ENCODE data around the gene TMED10.

Gene TMED10

GRCh38 chr14:75213172-75213571, 36.8 kb upstream of the TMED10 start:
- Histone ChIP-seq H3K27me3 (ENCODE audit: control insufficient read depth, insufficient read depth, low read length) (no peaks in the 10 kb centered on the region), H3K36me3 (ENCODE audit: control insufficient read depth, insufficient read depth, low read length) (no peaks in the 10 kb centered on the region), H3K4me1 (ENCODE audit: control insufficient read depth, insufficient read depth, low read length) (peaks cover 5% of the 10 kb centered on the region; the same call in 1 of the 2 replicates), H3K9ac (ENCODE audit: low read length) (no peak overlapping the region), H3K4me3 (ENCODE audit: low read depth, low read length) (no peak overlapping the region), H3K27ac (ENCODE audit: low read depth, low read length) (no peak overlapping the region), H3K9me3 (ENCODE audit: control insufficient read depth, insufficient read depth, low read depth, low read length) (no peaks in the 10 kb centered on the region)

- H3K4me3 ChIP-seq (ENCODE audit: low read depth, low read length): no peak overlapping the region
- H3K27ac ChIP-seq (ENCODE audit: low read depth, low read length): no peak overlapping the region
- H3K27me3 ChIP-seq (ENCODE audit: control insufficient read depth, insufficient read depth, low read length): no peaks in the 10 kb centered on the region
- H3K9ac ChIP-seq (ENCODE audit: low read length): no peak overlapping the region
- no peaks in the 10 kb centered on the region for H3K9me3 ChIP-seq (ENCODE audit: control insufficient read depth, insufficient read depth, low read depth, low read length)
- H3K4me1 ChIP-seq (ENCODE audit: control insufficient read depth, insufficient read depth, low read length): peaks cover 5% of the 10 kb centered on the region; the same call in 1 of the 2 replicates
- no peaks in the 10 kb centered on the region for H3K36me3 ChIP-seq (ENCODE audit: control insufficient read depth, insufficient read depth, low read length)
These were observed 32.4 kb upstream of the TMED10 start for GRCh38 chr14:75208843-75209242.

- Histone ChIP-seq H3K27ac (ENCODE audit: low read depth, low read length) (no peak overlapping the region), H3K27me3 (ENCODE audit: control insufficient read depth, insufficient read depth, low read length) (no peaks in the 10 kb centered on the region), H3K9me3 (ENCODE audit: control insufficient read depth, insufficient read depth, low read depth, low read length) (no peaks in the 10 kb centered on the region), H3K9ac (ENCODE audit: low read length) (no peak overlapping the region), H3K36me3 (ENCODE audit: control insufficient read depth, insufficient read depth, low read length) (no peaks in the 10 kb centered on the region), H3K4me3 (ENCODE audit: low read depth, low read length) (no peak overlapping the region), H3K4me1 (ENCODE audit: control insufficient read depth, insufficient read depth, low read length) (peaks cover 4% of the 10 kb centered on the region; the same call in 1 of the 2 replicates)
These were observed 29.8 kb upstream of the TMED10 start for GRCh38 chr14:75206190-75206589.

- Histone ChIP-seq H3K27me3 (ENCODE audit: control insufficient read depth, insufficient read depth, low read length) (no peaks in the 10 kb centered on the region), H3K4me1 (ENCODE audit: control insufficient read depth, insufficient read depth, low read length) (peaks cover 3% of the 10 kb centered on the region; the same call in 1 of the 2 replicates), H3K4me3 (ENCODE audit: low read depth, low read length) (no peak overlapping the region), H3K9me3 (ENCODE audit: control insufficient read depth, insufficient read depth, low read depth, low read length) (no peaks in the 10 kb centered on the region), H3K27ac (ENCODE audit: low read depth, low read length) (no peak overlapping the region), H3K9ac (ENCODE audit: low read length) (no peak overlapping the region), H3K36me3 (ENCODE audit: control insufficient read depth, insufficient read depth, low read length) (no peaks in the 10 kb centered on the region)
These were observed 29.2 kb upstream of the TMED10 start for GRCh38 chr14:75205591-75205990.

GRCh38 chr14:75204116-75204515, 27.7 kb upstream of the TMED10 start:
- Histone ChIP-seq H3K4me1 (ENCODE audit: control insufficient read depth, insufficient read depth, low read length) (peaks cover 6% of the 10 kb centered on the region; the same call in 1 of the 2 replicates), H3K27me3 (ENCODE audit: control insufficient read depth, insufficient read depth, low read length) (no peaks in the 10 kb centered on the region), H3K36me3 (ENCODE audit: control insufficient read depth, insufficient read depth, low read length) (no peaks in the 10 kb centered on the region), H3K9me3 (ENCODE audit: control insufficient read depth, insufficient read depth, low read depth, low read length) (no peaks in the 10 kb centered on the region), H3K4me3 (ENCODE audit: low read depth, low read length) (no peak overlapping the region), H3K9ac (ENCODE audit: low read length) (no peak overlapping the region), H3K27ac (ENCODE audit: low read depth, low read length) (no peak overlapping the region)

GRCh38 chr14:75202657-75203056, 26.2 kb upstream of the TMED10 start:
- H3K9me3 ChIP-seq (ENCODE audit: control insufficient read depth, insufficient read depth, low read depth, low read length): no peaks in the 10 kb centered on the region
- H3K4me1 ChIP-seq (ENCODE audit: control insufficient read depth, insufficient read depth, low read length): peaks cover 6% of the 10 kb centered on the region; the same call in 1 of the 2 replicates
- no peaks in the 10 kb centered on the region for H3K36me3 ChIP-seq (ENCODE audit: control insufficient read depth, insufficient read depth, low read length)
- H3K9ac ChIP-seq (ENCODE audit: low read length): no peak overlapping the region
- H3K27me3 ChIP-seq (ENCODE audit: control insufficient read depth, insufficient read depth, low read length): no peaks in the 10 kb centered on the region
- no peak overlapping the region for H3K27ac ChIP-seq (ENCODE audit: low read depth, low read length)
- no peak overlapping the region for H3K4me3 ChIP-seq (ENCODE audit: low read depth, low read length)

- H3K9ac ChIP-seq (ENCODE audit: low read length): no peak overlapping the region
- H3K27me3 ChIP-seq (ENCODE audit: control insufficient read depth, insufficient read depth, low read length): no peaks in the 10 kb centered on the region
- no peaks in the 10 kb centered on the region for H3K36me3 ChIP-seq (ENCODE audit: control insufficient read depth, insufficient read depth, low read length)
- no peak overlapping the region for H3K4me3 ChIP-seq (ENCODE audit: low read depth, low read length)
- H3K4me1 ChIP-seq (ENCODE audit: control insufficient read depth, insufficient read depth, low read length): peaks cover 9% of the 10 kb centered on the region; the same call in 1 of the 2 replicates
- H3K9me3 ChIP-seq (ENCODE audit: control insufficient read depth, insufficient read depth, low read depth, low read length): no peaks in the 10 kb centered on the region
- H3K27ac ChIP-seq (ENCODE audit: low read depth, low read length): no peak overlapping the region
These were observed 24.7 kb upstream of the TMED10 start for GRCh38 chr14:75201087-75201486.

GRCh38 chr14:75200451-75200850, 24.0 kb upstream of the TMED10 start:
- Histone ChIP-seq H3K4me3 (ENCODE audit: low read depth, low read length) (no peak overlapping the region), H3K27ac (ENCODE audit: low read depth, low read length) (no peak overlapping the region), H3K27me3 (ENCODE audit: control insufficient read depth, insufficient read depth, low read length) (no peaks in the 10 kb centered on the region), H3K9ac (ENCODE audit: low read length) (no peak overlapping the region), H3K4me1 (ENCODE audit: control insufficient read depth, insufficient read depth, low read length) (peaks cover 9% of the 10 kb centered on the region; the same call in 1 of the 2 replicates), H3K9me3 (ENCODE audit: control insufficient read depth, insufficient read depth, low read depth, low read length) (no peaks in the 10 kb centered on the region), H3K36me3 (ENCODE audit: control insufficient read depth, insufficient read depth, low read length) (no peaks in the 10 kb centered on the region)

- Histone ChIP-seq H3K27ac (ENCODE audit: low read depth, low read length) (no peak overlapping the region), H3K9me3 (ENCODE audit: control insufficient read depth, insufficient read depth, low read depth, low read length) (no peaks in the 10 kb centered on the region), H3K36me3 (ENCODE audit: control insufficient read depth, insufficient read depth, low read length) (no peaks in the 10 kb centered on the region), H3K4me1 (ENCODE audit: control insufficient read depth, insufficient read depth, low read length) (peaks cover 9% of the 10 kb centered on the region; the same call in 1 of the 2 replicates), H3K27me3 (ENCODE audit: control insufficient read depth, insufficient read depth, low read length) (no peaks in the 10 kb centered on the region), H3K9ac (ENCODE audit: low read length) (no peak overlapping the region), H3K4me3 (ENCODE audit: low read depth, low read length) (no peak overlapping the region)
These were observed 22.0 kb upstream of the TMED10 start for GRCh38 chr14:75198291-75198933.

GRCh38 chr14:75197338-75197737, 20.9 kb upstream of the TMED10 start:
- H3K27ac ChIP-seq (ENCODE audit: low read depth, low read length): no peak overlapping the region
- no peak overlapping the region for H3K9ac ChIP-seq (ENCODE audit: low read length)
- no peaks in the 10 kb centered on the region for H3K9me3 ChIP-seq (ENCODE audit: control insufficient read depth, insufficient read depth, low read depth, low read length)
- H3K36me3 ChIP-seq (ENCODE audit: control insufficient read depth, insufficient read depth, low read length): no peaks in the 10 kb centered on the region
- no peak overlapping the region for H3K4me3 ChIP-seq (ENCODE audit: low read depth, low read length)
- peaks cover 9% of the 10 kb centered on the region; the same call in 1 of the 2 replicates for H3K4me1 ChIP-seq (ENCODE audit: control insufficient read depth, insufficient read depth, low read length)
- H3K27me3 ChIP-seq (ENCODE audit: control insufficient read depth, insufficient read depth, low read length): no peaks in the 10 kb centered on the region

- H3K27ac ChIP-seq (ENCODE audit: low read depth, low read length): no peak overlapping the region
- H3K4me3 ChIP-seq (ENCODE audit: low read depth, low read length): no peak overlapping the region
- H3K9me3 ChIP-seq (ENCODE audit: control insufficient read depth, insufficient read depth, low read depth, low read length): no peaks in the 10 kb centered on the region
- no peaks in the 10 kb centered on the region for H3K27me3 ChIP-seq (ENCODE audit: control insufficient read depth, insufficient read depth, low read length)
- no peaks in the 10 kb centered on the region for H3K36me3 ChIP-seq (ENCODE audit: control insufficient read depth, insufficient read depth, low read length)
- H3K4me1 ChIP-seq (ENCODE audit: control insufficient read depth, insufficient read depth, low read length): peaks cover 9% of the 10 kb centered on the region; the same call in 1 of the 2 replicates
- no peak overlapping the region for H3K9ac ChIP-seq (ENCODE audit: low read length)
These were observed 20.1 kb upstream of the TMED10 start for GRCh38 chr14:75196468-75196867.

Measured in HUES6 (cell line).